Measurements from ENCODE around the gene MED12L. TPM values are rescaled to one million over a fixed set of nuclear protein-coding genes. Genes with fewer than 3 reads are reported as not detected.

The MED12L gene
- total and polyA plus RNA-seq, 3 experiments from 2014 or later: 0.02 to 1.8 (median 1.7) TPM

DNA sequence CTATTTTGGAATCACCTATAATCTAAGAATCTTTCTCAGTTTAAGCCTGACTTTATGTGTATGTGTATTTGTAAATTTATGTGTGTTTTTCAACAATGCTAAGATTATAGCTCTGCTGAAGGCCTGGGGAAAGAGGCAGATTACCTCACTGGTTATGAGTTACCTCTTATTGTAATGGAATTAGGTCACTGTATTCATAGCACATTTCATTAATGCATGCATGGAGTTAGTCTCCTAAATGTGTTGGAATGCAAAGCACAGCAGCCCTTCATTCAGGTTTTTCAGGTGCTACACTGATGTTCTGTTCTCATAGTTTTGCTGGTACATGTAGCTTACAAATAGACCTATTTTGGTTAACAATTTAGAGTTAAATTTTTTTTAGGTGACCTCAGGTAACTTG, 221.7 kb downstream of the MED12L start:
- DNase-seq: no peak
- Mint-ChIP-seq H3K4me3 (no peak overlapping the region), H3K36me3 (no peaks in the 10 kb centered on the region), H3K27me3 (peaks cover 3 to 14% of the 10 kb centered on the region in 2 donors), H3K27ac (no peak overlapping the region), H3K9me3 (no peaks in the 10 kb centered on the region), H3K4me1 (peaks cover 12 to 15% (median 14%) of the 10 kb centered on the region in 3 donors)
- H3K9me3 ChIP-seq (ENCODE audit: low read length): no peaks in the 10 kb centered on the region
- POLR2A ChIA-PET: no interaction called here
- no peaks in the 10 kb centered on the region for H3K4me1 ChIP-seq (ENCODE audit: insufficient read depth, low read length)
- H3K4me3 ChIP-seq (ENCODE audit: low read length): no peak overlapping the region
- CTCF ChIA-PET: interaction anchor here (1.2 kb wide), 1 partner anchor 23 kb away, joined by 3 read pairs; no protein-coding TSS in a partner anchor
- no peaks in the 10 kb centered on the region for H3K27me3 ChIP-seq (ENCODE audit: insufficient read depth, low read length, poor library complexity, severe bottlenecking)
- H3K27ac ChIP-seq (ENCODE audit: low read depth, low read length): no peak overlapping the region
- H3K36me3 ChIP-seq (ENCODE audit: insufficient read depth, low read length): no peaks in the 10 kb centered on the region

DNA sequence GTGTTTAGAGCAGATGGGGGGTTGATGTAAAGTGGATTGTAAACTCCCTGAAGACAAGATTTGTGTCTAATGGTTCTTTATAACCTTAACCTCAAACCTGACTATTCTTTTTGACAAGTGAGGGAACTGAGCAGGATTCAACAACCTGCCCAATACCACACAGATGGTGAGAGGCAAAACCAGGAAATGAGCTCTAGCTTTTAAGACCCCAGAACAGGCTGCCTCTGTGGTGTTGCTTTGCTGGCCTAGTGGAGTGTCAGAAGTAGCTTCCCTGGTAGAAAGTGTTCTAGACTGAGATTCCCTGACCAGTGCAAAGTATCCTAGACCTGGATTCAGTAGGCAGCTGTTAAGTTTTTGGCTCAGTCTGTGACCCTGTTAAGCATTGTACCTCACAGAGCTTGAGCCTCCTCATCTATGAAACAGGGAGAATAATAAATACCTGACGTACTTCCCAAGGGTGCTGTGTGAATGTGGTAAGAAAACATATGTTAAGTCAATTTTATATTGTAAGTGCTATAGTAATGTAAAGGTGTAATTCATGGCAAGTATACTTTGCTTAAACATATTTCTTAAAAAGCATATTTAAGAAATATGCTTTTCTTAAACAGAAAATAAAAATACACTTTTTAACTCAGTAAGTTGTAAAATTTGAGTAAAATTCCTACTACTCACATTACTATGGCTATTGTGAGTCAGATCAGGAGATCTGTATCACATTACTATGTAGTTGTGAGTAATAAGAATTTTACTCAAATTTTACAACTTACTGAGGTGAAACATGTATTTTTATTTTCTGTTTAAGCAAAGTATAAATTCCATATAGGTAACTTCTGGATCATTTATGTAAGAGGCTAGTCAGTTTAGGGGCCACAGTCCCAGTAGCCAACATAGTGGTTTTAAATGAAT, 222.4 kb downstream of the MED12L start:
- ChIA-PET CTCF (no interaction called here), POLR2A (no interaction called here)
- no peak for DNase-seq
- Histone ChIP-seq H3K27ac (ENCODE audit: low read depth, low read length) (no peak overlapping the region), H3K9me3 (ENCODE audit: low read length) (no peaks in the 10 kb centered on the region), H3K4me1 (ENCODE audit: insufficient read depth, low read length) (no peaks in the 10 kb centered on the region), H3K4me3 (ENCODE audit: low read length) (no peak overlapping the region), H3K36me3 (ENCODE audit: insufficient read depth, low read length) (no peaks in the 10 kb centered on the region), H3K27me3 (ENCODE audit: insufficient read depth, low read length, poor library complexity, severe bottlenecking) (no peaks in the 10 kb centered on the region)
- Mint-ChIP-seq H3K9me3 (no peaks in the 10 kb centered on the region), H3K36me3 (no peaks in the 10 kb centered on the region), H3K27me3 (peaks cover 3 to 13% of the 10 kb centered on the region in 2 donors), H3K4me1 (peaks cover 12 to 15% (median 14%) of the 10 kb centered on the region in 3 donors), H3K4me3 (no peak overlapping the region), H3K27ac (peak overlapping the region in 1 of 8 donors; percentile 11)

DNA sequence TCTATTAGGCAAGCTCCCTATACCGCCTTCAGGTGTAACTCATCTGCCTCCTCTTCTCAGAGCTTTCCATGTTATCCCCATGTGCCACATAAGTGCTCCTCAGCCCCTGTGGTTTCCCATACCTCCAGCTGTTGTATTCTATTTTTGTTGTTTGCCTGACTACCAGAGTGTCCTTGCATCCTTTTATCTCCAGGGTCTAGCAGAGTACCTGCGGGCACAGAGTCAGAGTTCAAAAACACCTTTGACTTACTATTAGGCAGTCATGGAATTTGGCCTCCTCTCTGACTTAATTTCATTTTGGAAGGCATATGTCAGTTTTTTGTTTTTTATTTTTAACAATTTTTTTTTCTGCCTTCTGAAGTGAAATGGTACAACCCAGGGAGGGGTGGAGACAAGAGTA, 224.1 kb downstream of the MED12L start:
- DNase-seq: no peak
- CTCF ChIA-PET: no interaction called here
- Histone ChIP-seq H3K36me3 (ENCODE audit: insufficient read depth, low read length) (no peaks in the 10 kb centered on the region), H3K27ac (ENCODE audit: low read depth, low read length) (no peak overlapping the region), H3K4me3 (ENCODE audit: low read length) (no peak overlapping the region), H3K4me1 (ENCODE audit: insufficient read depth, low read length) (no peaks in the 10 kb centered on the region), H3K27me3 (ENCODE audit: insufficient read depth, low read length, poor library complexity, severe bottlenecking) (no peaks in the 10 kb centered on the region), H3K9me3 (ENCODE audit: low read length) (no peaks in the 10 kb centered on the region)
- Mint-ChIP-seq H3K27me3 (peaks cover 2% of the 10 kb centered on the region in 2 donors), H3K36me3 (no peaks in the 10 kb centered on the region), H3K4me1 (peaks cover 12 to 15% (median 14%) of the 10 kb centered on the region in 3 donors), H3K4me3 (no peak overlapping the region), H3K9me3 (no peaks in the 10 kb centered on the region), H3K27ac (no peak overlapping the region)
- POLR2A ChIA-PET: no interaction called here

DNA sequence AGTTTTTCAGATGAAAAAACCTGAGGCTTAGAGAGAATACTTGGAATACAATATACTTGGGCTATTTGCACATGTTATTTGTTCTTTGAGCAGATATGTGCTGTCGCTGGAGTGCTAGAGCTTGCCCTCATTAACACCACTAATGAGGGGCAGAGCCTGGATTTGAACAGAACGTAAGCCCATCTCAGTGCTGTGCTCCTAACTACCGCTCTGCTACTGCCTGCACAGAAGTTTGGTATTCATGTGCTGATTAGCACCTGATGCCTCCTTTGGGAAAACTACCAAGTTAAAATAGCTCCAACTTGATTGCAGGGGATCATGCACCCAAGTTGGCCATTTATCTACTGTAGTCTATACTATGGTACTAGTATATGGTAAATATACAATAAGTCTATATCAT, 227.5 kb downstream of the MED12L start:
- H3K27ac ChIP-seq (ENCODE audit: low read depth, low read length): no peak overlapping the region
- Mint-ChIP-seq H3K9me3 (no peaks in the 10 kb centered on the region), H3K36me3 (no peaks in the 10 kb centered on the region), H3K4me3 (no peak overlapping the region), H3K27ac (peak overlapping the region in 1 of 8 donors; percentile 47), H3K27me3 (peaks cover 3 to 13% of the 10 kb centered on the region in 2 donors), H3K4me1 (peaks cover 0 to 5% (median 0%) of the 10 kb centered on the region in 3 donors)
- H3K4me3 ChIP-seq (ENCODE audit: low read length): no peak overlapping the region
- no peaks in the 10 kb centered on the region for H3K9me3 ChIP-seq (ENCODE audit: low read length)
- no peaks in the 10 kb centered on the region for H3K36me3 ChIP-seq (ENCODE audit: insufficient read depth, low read length)
- no peak for DNase-seq
- no peaks in the 10 kb centered on the region for H3K4me1 ChIP-seq (ENCODE audit: insufficient read depth, low read length)
- ChIA-PET POLR2A (no interaction called here), CTCF (interaction anchor here (1.2 kb wide), 1 partner anchor 31 kb away, joined by 3 read pairs; no protein-coding TSS in a partner anchor)
- H3K27me3 ChIP-seq (ENCODE audit: insufficient read depth, low read length, poor library complexity, severe bottlenecking): no peaks in the 10 kb centered on the region

DNA sequence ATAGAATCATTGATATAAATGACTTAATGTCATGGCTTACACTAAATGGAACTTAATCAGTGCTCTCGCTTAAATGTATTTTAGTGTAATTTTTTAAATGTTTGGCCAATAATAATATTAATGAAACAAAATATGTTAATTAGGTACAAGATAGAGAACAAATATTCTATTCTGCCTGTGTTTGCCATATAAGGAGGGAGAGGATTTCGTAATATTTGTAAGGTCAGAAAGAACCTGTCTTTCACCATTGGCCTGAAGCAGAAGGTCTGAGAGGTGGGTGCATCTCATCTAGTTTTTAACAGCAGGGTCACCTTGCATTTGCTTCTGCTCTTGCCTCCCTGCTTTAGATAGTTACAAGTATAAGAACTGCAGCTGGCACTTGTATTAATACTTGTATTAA, 228.7 kb downstream of the MED12L start:
- no peaks in the 10 kb centered on the region for H3K27me3 ChIP-seq (ENCODE audit: insufficient read depth, low read length, poor library complexity, severe bottlenecking)
- ChIA-PET CTCF (interaction anchor here (1.2 to 1.6 kb wide), 2 partner anchors 12 to 32 kb away, joined by 3 read pairs; no protein-coding TSS in a partner anchor), POLR2A (no interaction called here)
- no peaks in the 10 kb centered on the region for H3K9me3 Mint-ChIP-seq
- no peak overlapping the region for H3K4me3 ChIP-seq (ENCODE audit: low read length)
- H3K27ac ChIP-seq (ENCODE audit: low read depth, low read length): no peak overlapping the region
- no peak overlapping the region for H3K27ac Mint-ChIP-seq
- H3K27me3 Mint-ChIP-seq: peaks cover 3 to 13% of the 10 kb centered on the region in 2 donors
- no peaks in the 10 kb centered on the region for H3K9me3 ChIP-seq (ENCODE audit: low read length)
- H3K36me3 ChIP-seq (ENCODE audit: insufficient read depth, low read length): no peaks in the 10 kb centered on the region
- no peaks in the 10 kb centered on the region for H3K36me3 Mint-ChIP-seq
- H3K4me1 Mint-ChIP-seq: peaks cover 0 to 5% (median 0%) of the 10 kb centered on the region in 3 donors
- DNase-seq: no peak
- H3K4me3 Mint-ChIP-seq: no peak overlapping the region
- H3K4me1 ChIP-seq (ENCODE audit: insufficient read depth, low read length): no peaks in the 10 kb centered on the region

DNA sequence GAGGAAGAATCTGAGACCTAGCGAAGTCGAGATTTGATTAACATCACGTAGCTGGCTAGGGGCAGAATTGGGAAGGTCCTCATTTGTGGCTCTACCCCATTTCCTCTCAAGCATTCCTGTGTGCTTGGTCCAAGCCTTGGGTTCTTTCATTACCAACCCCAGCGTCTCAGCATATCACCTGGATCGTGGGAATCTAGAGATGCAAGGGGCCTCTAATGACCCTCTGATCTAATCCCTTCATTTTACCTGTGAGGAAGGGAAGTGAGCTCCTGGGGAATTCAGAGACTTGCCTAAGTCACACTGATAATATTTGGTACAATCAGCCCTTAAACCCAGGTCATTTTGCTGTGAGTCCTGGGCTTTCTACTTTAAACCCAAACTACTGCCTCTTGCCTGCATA, 229.1 kb downstream of the MED12L start:
- Mint-ChIP-seq H3K9me3 (no peaks in the 10 kb centered on the region), H3K4me3 (no peak overlapping the region), H3K27me3 (peaks cover 2 to 13% of the 10 kb centered on the region in 2 donors), H3K27ac (no peak overlapping the region), H3K4me1 (peaks cover 0 to 5% (median 0%) of the 10 kb centered on the region in 3 donors), H3K36me3 (no peaks in the 10 kb centered on the region)
- Histone ChIP-seq H3K4me3 (ENCODE audit: low read length) (no peak overlapping the region), H3K27me3 (ENCODE audit: insufficient read depth, low read length, poor library complexity, severe bottlenecking) (no peaks in the 10 kb centered on the region), H3K27ac (ENCODE audit: low read depth, low read length) (no peak overlapping the region), H3K4me1 (ENCODE audit: insufficient read depth, low read length) (no peaks in the 10 kb centered on the region), H3K36me3 (ENCODE audit: insufficient read depth, low read length) (no peaks in the 10 kb centered on the region), H3K9me3 (ENCODE audit: low read length) (no peaks in the 10 kb centered on the region)
- ChIA-PET POLR2A (no interaction called here), CTCF (interaction anchor here (1.6 kb wide), 1 partner anchor 12 kb away, joined by 3 read pairs; no protein-coding TSS in a partner anchor)
- DNase-seq: no peak

DNA sequence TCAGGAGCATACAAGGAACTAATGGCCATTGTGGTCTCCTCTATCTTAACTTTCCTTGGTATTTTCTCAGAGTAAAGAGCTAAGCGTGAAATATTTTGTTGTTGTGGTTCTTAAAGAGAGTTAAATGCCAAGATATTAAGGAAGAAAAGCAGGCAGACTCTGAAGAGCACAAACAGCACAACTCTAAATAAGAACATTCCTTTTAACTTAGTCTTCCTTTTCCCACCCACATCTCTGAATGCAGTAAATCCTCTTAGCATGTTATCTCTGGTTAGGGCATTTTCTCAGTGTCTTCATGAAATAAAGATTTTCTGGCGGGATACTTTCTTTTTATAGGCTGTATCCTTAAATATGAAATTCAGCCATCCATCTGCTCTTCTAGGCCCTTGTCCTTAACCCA, 229.7 kb downstream of the MED12L start:
- H3K9me3 ChIP-seq (ENCODE audit: low read length): no peaks in the 10 kb centered on the region
- H3K27ac Mint-ChIP-seq: no peak overlapping the region
- no peaks in the 10 kb centered on the region for H3K9me3 Mint-ChIP-seq
- no peaks in the 10 kb centered on the region for H3K4me1 ChIP-seq (ENCODE audit: insufficient read depth, low read length)
- no peaks in the 10 kb centered on the region for H3K36me3 Mint-ChIP-seq
- H3K4me3 ChIP-seq (ENCODE audit: low read length): no peak overlapping the region
- H3K4me3 Mint-ChIP-seq: no peak overlapping the region
- no peak overlapping the region for H3K27ac ChIP-seq (ENCODE audit: low read depth, low read length)
- H3K4me1 Mint-ChIP-seq: peaks cover 0 to 5% (median 0%) of the 10 kb centered on the region in 3 donors
- no peaks in the 10 kb centered on the region for H3K36me3 ChIP-seq (ENCODE audit: insufficient read depth, low read length)
- no peaks in the 10 kb centered on the region for H3K27me3 ChIP-seq (ENCODE audit: insufficient read depth, low read length, poor library complexity, severe bottlenecking)
- CTCF ChIA-PET: interaction anchor here (1.6 kb wide), 1 partner anchor 11 kb away, joined by 3 read pairs; no protein-coding TSS in a partner anchor
- H3K27me3 Mint-ChIP-seq: peaks cover 3 to 12% of the 10 kb centered on the region in 2 donors
- POLR2A ChIA-PET: no interaction called here
- DNase-seq: no peak

DNA sequence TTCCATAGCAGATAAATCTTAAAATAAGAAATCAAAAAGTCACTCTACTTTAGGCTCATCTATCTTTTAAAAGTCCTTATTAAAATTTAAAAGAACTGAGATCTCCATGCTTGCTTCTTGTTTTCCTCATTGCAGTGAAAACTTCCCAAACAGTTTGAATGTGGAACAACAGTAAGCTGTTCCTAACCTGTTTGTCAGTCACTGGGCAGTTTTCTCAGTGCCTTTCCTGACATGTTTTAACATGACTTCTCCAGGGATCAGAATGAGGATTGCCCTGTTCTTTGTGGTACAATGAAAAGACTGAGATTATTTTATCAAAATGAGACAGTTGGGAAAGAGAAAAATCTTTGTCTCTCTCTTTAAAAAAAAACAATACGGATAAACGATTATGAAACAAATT, 230.4 kb downstream of the MED12L start:
- H3K36me3 Mint-ChIP-seq: no peaks in the 10 kb centered on the region
- H3K4me3 ChIP-seq (ENCODE audit: low read length): no peak overlapping the region
- peaks cover 0 to 5% (median 0%) of the 10 kb centered on the region in 3 donors for H3K4me1 Mint-ChIP-seq
- no peak overlapping the region for H3K4me3 Mint-ChIP-seq
- H3K27ac ChIP-seq (ENCODE audit: low read depth, low read length): no peak overlapping the region
- H3K9me3 Mint-ChIP-seq: no peaks in the 10 kb centered on the region
- H3K27me3 Mint-ChIP-seq: peaks cover 3 to 10% of the 10 kb centered on the region in 2 donors
- ChIA-PET POLR2A (no interaction called here), CTCF (no interaction called here)
- H3K27me3 ChIP-seq (ENCODE audit: insufficient read depth, low read length, poor library complexity, severe bottlenecking): no peaks in the 10 kb centered on the region
- H3K4me1 ChIP-seq (ENCODE audit: insufficient read depth, low read length): no peaks in the 10 kb centered on the region
- H3K9me3 ChIP-seq (ENCODE audit: low read length): no peaks in the 10 kb centered on the region
- H3K27ac Mint-ChIP-seq: no peak overlapping the region
- no peaks in the 10 kb centered on the region for H3K36me3 ChIP-seq (ENCODE audit: insufficient read depth, low read length)
- DNase-seq: no peak
